Measurements from ENCODE around the gene P2RX6. TPM values are rescaled to one million over a fixed set of nuclear protein-coding genes. Genes with fewer than 3 reads are reported as not detected.

Gene P2RX6
- total and polyA plus RNA-seq, 2 of the 4 experiments (the other 2 are of a cell fraction), result 0.90 to 1.6 TPM

DNA sequence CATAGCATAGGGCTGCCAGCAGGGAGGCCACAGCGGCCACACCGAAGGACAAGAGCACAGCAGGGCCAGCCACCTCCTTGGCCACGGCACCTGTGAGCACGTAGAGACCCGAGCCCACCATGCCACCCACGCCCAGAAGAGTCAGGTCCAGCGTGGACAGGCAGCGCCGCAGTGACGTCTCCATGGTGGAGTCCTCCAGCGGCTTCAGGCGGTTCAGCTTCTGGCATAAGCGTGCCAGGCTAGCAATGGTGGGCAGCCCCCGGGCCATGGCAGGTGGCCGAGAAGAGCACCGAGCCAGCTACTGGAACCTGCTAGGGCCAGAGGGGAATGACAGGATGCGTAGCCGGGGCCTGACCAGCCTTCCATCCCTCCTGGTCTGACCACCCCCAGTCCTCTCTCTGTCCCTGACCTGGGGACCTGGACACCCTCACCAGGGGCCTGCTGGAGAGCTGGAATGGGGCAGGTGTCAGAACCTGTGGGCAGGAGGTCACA lies 16.6 kb downstream of the P2RX6 start:
- H2BK120ac ChIP-seq (ENCODE audit: low read depth, low read length), result no peak overlapping the region
- no peak overlapping the region for H2AK9ac ChIP-seq (replicated peaks; ENCODE audit: low read depth, low read length, poor library complexity)
- no peak overlapping the region for H3K27ac ChIP-seq (ENCODE audit: insufficient read depth, low read length)
- H3K56ac ChIP-seq (ENCODE audit: extremely low read depth, insufficient read depth, low read length), result no peak overlapping the region
- H3K4me3 ChIP-seq (ENCODE audit: insufficient read depth, low read depth, low read length), result no peak overlapping the region
- DNase-seq (no peak), ATAC-seq (ENCODE audit: low read depth) (no peak)
- no peaks in the 10 kb centered on the region for H3K79me1 ChIP-seq (ENCODE audit: low read depth in 1 of 2, low read length in 2 of 2)
- H3K18ac ChIP-seq (ENCODE audit: low read depth, low read length), result no peak overlapping the region
- peaks cover 3% of the 10 kb centered on the region; the same call in 1 of the 2 replicates for H3K4me1 ChIP-seq (ENCODE audit: control insufficient read depth, insufficient read depth, low read length)
- no peak overlapping the region for H4K91ac ChIP-seq (ENCODE audit: insufficient read depth, low read depth, low read length)
- H2AFZ ChIP-seq (replicated peaks; ENCODE audit: low read length, poor library complexity), result no peak overlapping the region
- no peaks in the 10 kb centered on the region for H4K20me1 ChIP-seq (ENCODE audit: insufficient read depth, low read length)
- BruUV-seq (replicated peaks), result no TSS peak
- no peak overlapping the region for H2AK5ac ChIP-seq (ENCODE audit: low read depth, low read length)
- TF ChIP-seq, protein P1, sequence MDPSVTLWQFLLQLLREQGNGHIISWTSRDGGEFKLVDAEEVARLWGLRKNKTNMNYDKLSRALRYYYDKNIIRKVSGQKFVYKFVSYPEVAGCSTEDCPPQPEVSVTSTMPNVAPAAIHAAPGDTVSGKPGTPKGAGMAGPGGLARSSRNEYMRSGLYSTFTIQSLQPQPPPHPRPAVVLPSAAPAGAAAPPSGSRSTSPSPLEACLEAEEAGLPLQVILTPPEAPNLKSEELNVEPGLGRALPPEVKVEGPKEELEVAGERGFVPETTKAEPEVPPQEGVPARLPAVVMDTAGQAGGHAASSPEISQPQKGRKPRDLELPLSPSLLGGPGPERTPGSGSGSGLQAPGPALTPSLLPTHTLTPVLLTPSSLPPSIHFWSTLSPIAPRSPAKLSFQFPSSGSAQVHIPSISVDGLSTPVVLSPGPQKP (IDR thresholded peaks at IDR 0.05; ENCODE audit: borderline replicate concordance, low read depth, low read length), result no peak
- TF ChIP-seq RCOR1 (IDR thresholded peaks at IDR 0.05; ENCODE audit: insufficient replicate concordance, low read length) (no peak), RFX5 (IDR thresholded peaks at IDR 0.05; ENCODE audit: low read depth, low read length) (no peak), FOS (IDR thresholded peaks at IDR 0.05; ENCODE audit: low read depth, low read length) (no peak), CEBPB (IDR thresholded peaks at IDR 0.05; ENCODE audit: low read depth, low read length) (no peak), NFE2L2 (IDR thresholded peaks at IDR 0.05; ENCODE audit: low read depth, low read length) (no peak), BHLHE40 (IDR thresholded peaks at IDR 0.05; ENCODE audit: low read depth, low read length) (no peak), MAZ (IDR thresholded peaks at IDR 0.05; ENCODE audit: borderline replicate concordance, low read depth, low read length) (no peak), MAFK (IDR thresholded peaks at IDR 0.05; ENCODE audit: low read depth, low read length) (no peak), RAD21 (IDR thresholded peaks at IDR 0.05; ENCODE audit: low read length) (no peak), SMC3 (IDR thresholded peaks at IDR 0.05; ENCODE audit: low read depth, low read length) (no peak)
- TF ChIP-seq, protein P2, sequence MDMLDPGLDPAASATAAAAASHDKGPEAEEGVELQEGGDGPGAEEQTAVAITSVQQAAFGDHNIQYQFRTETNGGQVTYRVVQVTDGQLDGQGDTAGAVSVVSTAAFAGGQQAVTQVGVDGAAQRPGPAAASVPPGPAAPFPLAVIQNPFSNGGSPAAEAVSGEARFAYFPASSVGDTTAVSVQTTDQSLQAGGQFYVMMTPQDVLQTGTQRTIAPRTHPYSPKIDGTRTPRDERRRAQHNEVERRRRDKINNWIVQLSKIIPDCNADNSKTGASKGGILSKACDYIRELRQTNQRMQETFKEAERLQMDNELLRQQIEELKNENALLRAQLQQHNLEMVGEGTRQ (IDR thresholded peaks at IDR 0.05; ENCODE audit: low read depth, low read length), result no peak
- TF ChIP-seq, protein P3, sequence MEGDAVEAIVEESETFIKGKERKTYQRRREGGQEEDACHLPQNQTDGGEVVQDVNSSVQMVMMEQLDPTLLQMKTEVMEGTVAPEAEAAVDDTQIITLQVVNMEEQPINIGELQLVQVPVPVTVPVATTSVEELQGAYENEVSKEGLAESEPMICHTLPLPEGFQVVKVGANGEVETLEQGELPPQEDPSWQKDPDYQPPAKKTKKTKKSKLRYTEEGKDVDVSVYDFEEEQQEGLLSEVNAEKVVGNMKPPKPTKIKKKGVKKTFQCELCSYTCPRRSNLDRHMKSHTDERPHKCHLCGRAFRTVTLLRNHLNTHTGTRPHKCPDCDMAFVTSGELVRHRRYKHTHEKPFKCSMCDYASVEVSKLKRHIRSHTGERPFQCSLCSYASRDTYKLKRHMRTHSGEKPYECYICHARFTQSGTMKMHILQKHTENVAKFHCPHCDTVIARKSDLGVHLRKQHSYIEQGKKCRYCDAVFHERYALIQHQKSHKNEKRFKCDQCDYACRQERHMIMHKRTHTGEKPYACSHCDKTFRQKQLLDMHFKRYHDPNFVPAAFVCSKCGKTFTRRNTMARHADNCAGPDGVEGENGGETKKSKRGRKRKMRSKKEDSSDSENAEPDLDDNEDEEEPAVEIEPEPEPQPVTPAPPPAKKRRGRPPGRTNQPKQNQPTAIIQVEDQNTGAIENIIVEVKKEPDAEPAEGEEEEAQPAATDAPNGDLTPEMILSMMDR (conservative IDR thresholded peaks at IDR 0.05; ENCODE audit: low read depth, low read length), result no peak
- ChIA-PET CTCF (no interaction called here), POLR2A (ENCODE audit: unreplicated experiment) (no interaction called here)
- H3K9ac ChIP-seq (ENCODE audit: low read depth, low read length), result no peak overlapping the region
- no peaks in the 10 kb centered on the region for H3K9me1 ChIP-seq (ENCODE audit: insufficient read depth, low read length)
- H3K23ac ChIP-seq (ENCODE audit: low read depth, low read length), result no peak overlapping the region
- no peak overlapping the region for H2BK15ac ChIP-seq (ENCODE audit: low read depth, low read length)
- H3K27me3 ChIP-seq (ENCODE audit: control insufficient read depth, insufficient read depth, low read length), result peaks cover 34% of the 10 kb centered on the region
- H4K5ac ChIP-seq (ENCODE audit: low read depth, low read length), result no peak overlapping the region
- no peak overlapping the region for H3K4ac ChIP-seq (ENCODE audit: low read depth, low read length)
- dilution Hi-C loops (cut with HindIII; ENCODE audit: low sequenced_read_pairs, unreplicated experiment), result no loop called here
- no peak overlapping the region for H2BK5ac ChIP-seq (ENCODE audit: low read depth, low read length, poor library complexity, severe bottlenecking)
- no peak overlapping the region for H2BK20ac ChIP-seq (ENCODE audit: low read depth, low read length)
- 93% methylated on average over 8 of the region's 18 CpGs; no CpG with 5 or more reads in 1 of the 2 experiments for WGBS, 2 experiments (ENCODE audit: extremely low coverage in 2 of 2, insufficient read length in 1 of 2)
- H4K8ac ChIP-seq (ENCODE audit: low read depth in 2 of 2, low read length in 2 of 2), result no peak overlapping the region
- no peak overlapping the region for H3K4me2 ChIP-seq (ENCODE audit: low read depth, low read length)
- H3K36me3 ChIP-seq (ENCODE audit: control insufficient read depth, insufficient read depth, low read length), result no peaks in the 10 kb centered on the region
- H3K14ac ChIP-seq (replicated peaks; ENCODE audit: low read depth, low read length), result no peak overlapping the region
- in situ Hi-C loops (cut with MboI; ENCODE audit: low sequenced_read_pairs), result no loop called here
- H3K9me3 ChIP-seq (ENCODE audit: control insufficient read depth, insufficient read depth, low read length), result no peaks in the 10 kb centered on the region
- intact Hi-C loops (cut with micrococcal nuclease), result no loop called here
